ENCODE measurements around the gene RTL9.

DNA sequence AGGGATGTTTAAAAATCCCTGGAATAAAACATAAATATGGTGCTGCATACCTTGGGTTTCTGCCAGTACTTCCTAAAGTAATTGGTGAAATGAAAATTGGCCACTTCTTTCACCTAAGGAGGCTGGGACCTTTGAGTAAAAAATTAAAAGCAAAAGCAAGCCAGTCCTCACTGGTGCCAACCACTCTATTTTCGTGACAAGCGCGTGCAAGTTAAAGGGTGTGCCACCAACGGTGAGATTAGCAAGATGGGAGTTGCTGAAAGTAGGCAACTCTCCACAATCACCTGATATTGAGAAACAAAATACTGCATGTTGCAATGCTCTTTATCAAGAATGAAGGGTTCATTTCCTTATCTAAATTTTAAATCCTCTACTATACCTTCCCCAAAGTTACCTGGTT is 19.7 kb upstream of the RTL9 start:
- TF ChIP-seq POLR2A (IDR thresholded peaks at IDR 0.05; ENCODE audit: low read depth, low read length), result no peak
- TF ChIP-seq, protein P1, sequence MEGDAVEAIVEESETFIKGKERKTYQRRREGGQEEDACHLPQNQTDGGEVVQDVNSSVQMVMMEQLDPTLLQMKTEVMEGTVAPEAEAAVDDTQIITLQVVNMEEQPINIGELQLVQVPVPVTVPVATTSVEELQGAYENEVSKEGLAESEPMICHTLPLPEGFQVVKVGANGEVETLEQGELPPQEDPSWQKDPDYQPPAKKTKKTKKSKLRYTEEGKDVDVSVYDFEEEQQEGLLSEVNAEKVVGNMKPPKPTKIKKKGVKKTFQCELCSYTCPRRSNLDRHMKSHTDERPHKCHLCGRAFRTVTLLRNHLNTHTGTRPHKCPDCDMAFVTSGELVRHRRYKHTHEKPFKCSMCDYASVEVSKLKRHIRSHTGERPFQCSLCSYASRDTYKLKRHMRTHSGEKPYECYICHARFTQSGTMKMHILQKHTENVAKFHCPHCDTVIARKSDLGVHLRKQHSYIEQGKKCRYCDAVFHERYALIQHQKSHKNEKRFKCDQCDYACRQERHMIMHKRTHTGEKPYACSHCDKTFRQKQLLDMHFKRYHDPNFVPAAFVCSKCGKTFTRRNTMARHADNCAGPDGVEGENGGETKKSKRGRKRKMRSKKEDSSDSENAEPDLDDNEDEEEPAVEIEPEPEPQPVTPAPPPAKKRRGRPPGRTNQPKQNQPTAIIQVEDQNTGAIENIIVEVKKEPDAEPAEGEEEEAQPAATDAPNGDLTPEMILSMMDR (IDR thresholded peaks at IDR 0.05; ENCODE audit: extremely low read depth in 1 of 2, insufficient read depth in 1 of 2, low read depth in 1 of 2, low read length in 2 of 2), result no peak
- TF ChIP-seq, protein P2, sequence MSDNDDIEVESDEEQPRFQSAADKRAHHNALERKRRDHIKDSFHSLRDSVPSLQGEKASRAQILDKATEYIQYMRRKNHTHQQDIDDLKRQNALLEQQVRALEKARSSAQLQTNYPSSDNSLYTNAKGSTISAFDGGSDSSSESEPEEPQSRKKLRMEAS (IDR thresholded peaks at IDR 0.05; ENCODE audit: insufficient read depth, insufficient read length), result no peak
- TF ChIP-seq POLR2AphosphoS5 (IDR thresholded peaks at IDR 0.05; ENCODE audit: insufficient read depth, low read depth, low read length), result no peak
- no peak for TF ChIP-seq EZH2 (IDR thresholded peaks at IDR 0.05; ENCODE audit: borderline replicate concordance, low read depth, low read length, severe bottlenecking)
